Activated naive CD4-positive, alpha-beta T cell treated with anti-CD3 and anti-CD28 coated beads, Interleukin-2, amount 50 U/mL, for 24 hours (primary cell): ENCODE measurements around the gene ACP7.
"Not testable (repeated sequence)": the region's sequence is repeated elsewhere in the genome, so short reads cannot be mapped to it uniquely, and the experiment has no call there.

Experiments used
- H3K27ac Mint-ChIP-seq: one replicate; pipeline ENCODE4 v1.8.0; 2021; ENCODE audit warnings: mild to moderate bottlenecking, mixed read lengths
- H3K27me3 Mint-ChIP-seq: one replicate; pipeline ENCODE4 v1.8.0; 2021; ENCODE audit warnings: mixed read lengths
- H3K36me3 Mint-ChIP-seq: one replicate; pipeline ENCODE4 v1.8.0; 2021; ENCODE audit warnings: mixed read lengths
- H3K4me1 Mint-ChIP-seq: one replicate; pipeline ENCODE4 v1.8.0; 2021; ENCODE audit warnings: mixed read lengths
- H3K4me3 Mint-ChIP-seq: one replicate; pipeline ENCODE4 v1.8.0; 2021; ENCODE audit warnings: mild to moderate bottlenecking, mixed read lengths
- H3K9me3 Mint-ChIP-seq: one replicate; pipeline ENCODE4 v1.8.0; 2021; ENCODE audit warnings: mixed read lengths

Gene ACP7

GRCh38 chr19:39143757-39144289, 59.7 kb downstream of the ACP7 start:
- H3K4me3 Mint-ChIP-seq, H3K27ac Mint-ChIP-seq, H3K9me3 Mint-ChIP-seq, H3K36me3 Mint-ChIP-seq, H3K27me3 Mint-ChIP-seq: not testable (repeated sequence)
- H3K4me1 Mint-ChIP-seq = peaks cover 33% of the 10 kb centered on the region

- no peak overlapping the region for H3K4me3 Mint-ChIP-seq
- H3K9me3 Mint-ChIP-seq = no peaks in the 10 kb centered on the region
- H3K4me1 Mint-ChIP-seq = peaks cover 33% of the 10 kb centered on the region
- peaks cover 2% of the 10 kb centered on the region for H3K36me3 Mint-ChIP-seq
- H3K27ac Mint-ChIP-seq = no peak overlapping the region
- H3K27me3 Mint-ChIP-seq = no peaks in the 10 kb centered on the region
Measured at GRCh38 chr19:39144290-39145071, 60.3 kb downstream of the ACP7 start.

DNA sequence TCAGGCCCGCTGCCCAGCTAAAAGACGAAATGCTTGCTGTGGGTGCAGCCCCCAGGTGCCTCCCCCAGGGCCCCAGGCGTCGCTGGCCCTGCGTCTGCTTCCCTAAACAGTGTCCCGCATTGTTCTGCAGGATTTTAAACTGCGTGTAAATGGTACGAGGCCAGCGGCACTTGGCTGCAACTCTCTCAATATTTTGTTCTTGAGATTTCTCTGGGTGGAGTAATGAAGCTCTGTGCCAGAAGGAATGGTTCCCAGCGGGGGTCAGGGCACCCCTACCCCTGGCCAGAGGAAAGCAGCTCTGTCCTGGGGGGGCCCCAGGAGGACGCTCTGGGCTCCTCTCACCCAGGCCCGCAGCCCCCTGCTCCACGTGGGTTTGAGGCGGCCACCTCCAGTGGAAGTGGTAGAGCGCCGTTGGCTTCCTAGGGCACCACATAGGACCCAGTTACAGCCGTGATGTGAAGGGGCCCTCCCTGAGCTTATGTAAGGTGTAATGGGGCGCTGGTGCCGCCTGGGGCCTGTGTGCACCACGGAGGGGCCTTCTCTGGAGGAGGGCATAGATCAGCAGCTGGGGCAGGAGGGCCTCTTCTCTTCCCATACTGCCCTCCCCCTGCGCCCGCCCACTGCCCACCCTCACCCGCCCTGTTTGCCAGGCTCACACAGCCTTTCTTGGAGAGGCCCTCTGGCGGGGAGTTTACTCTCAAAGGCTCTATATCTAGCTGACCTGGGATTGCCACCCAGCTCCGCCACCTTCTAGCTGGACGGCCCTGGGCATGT, 61.2 kb downstream of the ACP7 start:
- Mint-ChIP-seq H3K9me3 (no peaks in the 10 kb centered on the region), H3K27me3 (no peaks in the 10 kb centered on the region), H3K27ac (no peak overlapping the region), H3K36me3 (peaks cover 2% of the 10 kb centered on the region), H3K4me3 (no peak overlapping the region), H3K4me1 (peaks cover 33% of the 10 kb centered on the region)

DNA sequence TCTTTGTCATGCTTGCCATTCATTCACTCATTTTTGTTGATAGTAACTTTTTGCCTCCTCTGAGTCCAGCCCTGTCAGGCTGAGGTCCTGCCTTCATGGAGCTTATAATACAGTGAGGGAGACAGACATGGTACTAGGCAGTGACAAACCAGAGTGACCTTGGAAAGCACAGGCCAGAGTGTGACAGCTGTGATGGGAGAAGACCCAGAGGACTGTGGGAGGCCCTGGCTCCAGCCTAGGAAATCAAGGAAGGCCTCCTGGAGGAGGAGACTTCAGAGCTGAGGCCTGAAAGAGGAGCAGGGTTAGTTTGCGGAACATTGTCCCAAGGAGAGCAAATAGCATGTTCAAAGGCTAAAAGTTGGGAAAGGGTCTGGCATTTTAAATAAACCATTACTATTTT, 61.9 kb downstream of the ACP7 start:
- no peak overlapping the region for H3K27ac Mint-ChIP-seq
- peaks cover 2% of the 10 kb centered on the region for H3K36me3 Mint-ChIP-seq
- H3K4me3 Mint-ChIP-seq = no peak overlapping the region
- H3K4me1 Mint-ChIP-seq = peaks cover 35% of the 10 kb centered on the region
- no peaks in the 10 kb centered on the region for H3K9me3 Mint-ChIP-seq
- H3K27me3 Mint-ChIP-seq = no peaks in the 10 kb centered on the region

GRCh38 chr19:39146686-39147450, 62.7 kb downstream of the ACP7 start:
- H3K4me3 Mint-ChIP-seq = no peak overlapping the region
- no peak overlapping the region for H3K27ac Mint-ChIP-seq

DNA sequence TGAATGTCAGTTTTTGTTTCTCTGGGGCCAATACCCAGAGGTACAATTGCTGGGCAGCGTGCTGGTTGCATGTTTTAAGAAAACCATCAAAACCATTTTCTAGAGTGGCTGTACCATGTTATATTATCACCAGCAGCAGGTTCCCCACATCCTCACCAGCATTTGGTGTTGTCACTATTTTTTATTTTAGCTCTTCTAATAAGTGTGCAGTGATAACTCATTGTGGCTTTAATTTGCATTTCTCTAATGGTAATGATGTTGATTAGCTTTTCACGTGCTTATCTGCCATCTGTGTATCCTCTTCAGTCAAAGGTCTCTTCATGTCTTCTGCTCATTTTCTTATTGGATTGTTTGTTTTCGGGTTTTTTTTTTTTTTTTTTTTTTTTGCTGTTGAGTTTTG, 63.3 kb downstream of the ACP7 start:
- Mint-ChIP-seq H3K27ac (no peak overlapping the region), H3K9me3 (no peaks in the 10 kb centered on the region), H3K4me3 (no peak overlapping the region), H3K4me1 (peaks cover 34% of the 10 kb centered on the region), H3K27me3 (no peaks in the 10 kb centered on the region), H3K36me3 (peaks cover 2% of the 10 kb centered on the region)

More at GRCh38 chr19:39146686-39147450, 62.7 kb downstream of the ACP7 start:
- H3K9me3 Mint-ChIP-seq = no peaks in the 10 kb centered on the region
- peaks cover 2% of the 10 kb centered on the region for H3K36me3 Mint-ChIP-seq
- peaks cover 34% of the 10 kb centered on the region for H3K4me1 Mint-ChIP-seq
- no peaks in the 10 kb centered on the region for H3K27me3 Mint-ChIP-seq

DNA sequence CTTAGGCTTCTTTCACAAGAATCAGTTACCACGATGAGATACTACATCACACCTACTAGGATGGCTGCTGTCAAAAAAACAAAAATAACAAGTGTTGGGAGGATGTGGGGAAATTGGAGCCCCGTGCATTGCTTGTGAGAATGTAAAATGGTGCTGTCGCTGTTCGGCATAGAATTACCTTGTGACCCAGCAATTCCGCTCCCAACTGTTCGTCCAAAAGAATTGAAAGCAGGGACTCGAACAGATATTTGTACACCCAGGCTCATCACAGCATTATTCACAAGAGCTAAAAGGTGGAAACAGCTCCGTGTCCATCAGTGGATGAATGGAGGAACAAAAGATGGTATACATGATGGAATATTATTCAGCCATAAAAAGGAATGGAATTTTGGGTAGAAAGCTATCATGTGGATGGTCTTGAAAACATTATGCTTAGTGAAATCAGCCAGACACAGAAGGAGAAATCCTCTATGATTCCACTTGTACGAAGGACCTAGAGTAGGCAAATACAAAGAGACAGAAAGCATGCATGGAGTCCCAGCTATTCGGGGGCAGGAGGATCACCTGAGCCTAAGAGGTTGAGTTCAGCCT, 64.9 kb downstream of the ACP7 start:
- no peak overlapping the region for H3K4me3 Mint-ChIP-seq
- H3K27ac Mint-ChIP-seq = no peak overlapping the region
- peaks cover 32% of the 10 kb centered on the region for H3K4me1 Mint-ChIP-seq
- H3K9me3 Mint-ChIP-seq = no peaks in the 10 kb centered on the region
- H3K27me3 Mint-ChIP-seq = no peaks in the 10 kb centered on the region
- peaks cover 2% of the 10 kb centered on the region for H3K36me3 Mint-ChIP-seq

DNA sequence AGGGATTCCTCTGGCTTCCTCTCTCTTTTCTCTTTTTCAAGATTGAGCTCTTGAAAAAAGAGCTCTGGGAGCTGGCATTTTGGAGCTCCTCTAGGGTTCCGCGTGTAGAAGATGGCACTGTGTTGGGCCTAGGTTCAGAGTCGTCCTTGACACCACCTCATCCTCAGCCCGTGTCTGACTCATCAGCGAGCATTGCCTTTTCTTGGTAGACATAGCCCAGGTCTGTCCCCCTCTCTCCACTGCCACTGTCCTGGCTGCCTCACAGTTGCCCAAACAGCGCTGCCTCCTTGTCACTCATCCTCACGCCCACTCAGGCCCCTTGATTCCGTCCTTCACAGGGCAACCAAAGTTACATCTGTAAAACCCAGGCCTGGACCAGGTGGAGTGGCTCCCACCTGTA, 66.1 kb downstream of the ACP7 start:
- no peaks in the 10 kb centered on the region for H3K27me3 Mint-ChIP-seq
- peaks cover 27% of the 10 kb centered on the region for H3K4me1 Mint-ChIP-seq
- H3K9me3 Mint-ChIP-seq = no peaks in the 10 kb centered on the region
- H3K4me3 Mint-ChIP-seq = no peak overlapping the region
- H3K27ac Mint-ChIP-seq = no peak overlapping the region
- H3K36me3 Mint-ChIP-seq = peaks cover 2% of the 10 kb centered on the region

- no peak overlapping the region for H3K27ac Mint-ChIP-seq
- H3K9me3 Mint-ChIP-seq = no peaks in the 10 kb centered on the region
- peaks cover 2% of the 10 kb centered on the region for H3K36me3 Mint-ChIP-seq
- no peak overlapping the region for H3K4me3 Mint-ChIP-seq
- no peaks in the 10 kb centered on the region for H3K27me3 Mint-ChIP-seq
- H3K4me1 Mint-ChIP-seq = peaks cover 24% of the 10 kb centered on the region
Measured at GRCh38 chr19:39150807-39151600, 66.8 kb downstream of the ACP7 start.

GRCh38 chr19:39152066-39152465, 67.9 kb downstream of the ACP7 start:
- Mint-ChIP-seq H3K4me3 (no peak overlapping the region), H3K9me3 (no peaks in the 10 kb centered on the region), H3K36me3 (peaks cover 2% of the 10 kb centered on the region), H3K27ac (no peak overlapping the region), H3K4me1 (peaks cover 22% of the 10 kb centered on the region), H3K27me3 (no peaks in the 10 kb centered on the region)

- Mint-ChIP-seq H3K36me3 (no peaks in the 10 kb centered on the region), H3K4me1 (peaks cover 34% of the 10 kb centered on the region), H3K27ac (no peak overlapping the region)
Measured at GRCh38 chr19:39154100-39154628, 70.0 kb downstream of the ACP7 start.

GRCh38 chr19:39154629-39155100, 70.5 kb downstream of the ACP7 start:
- H3K36me3 Mint-ChIP-seq = no peaks in the 10 kb centered on the region
- H3K4me3 Mint-ChIP-seq = no peak overlapping the region
- H3K27me3 Mint-ChIP-seq = no peaks in the 10 kb centered on the region
- H3K4me1 Mint-ChIP-seq = peaks cover 34% of the 10 kb centered on the region
- no peak overlapping the region for H3K27ac Mint-ChIP-seq
- no peaks in the 10 kb centered on the region for H3K9me3 Mint-ChIP-seq

More at GRCh38 chr19:39154100-39154628, 70.0 kb downstream of the ACP7 start:
- Mint-ChIP-seq H3K9me3 (no peaks in the 10 kb centered on the region), H3K27me3 (no peaks in the 10 kb centered on the region), H3K4me3 (no peak overlapping the region)

DNA sequence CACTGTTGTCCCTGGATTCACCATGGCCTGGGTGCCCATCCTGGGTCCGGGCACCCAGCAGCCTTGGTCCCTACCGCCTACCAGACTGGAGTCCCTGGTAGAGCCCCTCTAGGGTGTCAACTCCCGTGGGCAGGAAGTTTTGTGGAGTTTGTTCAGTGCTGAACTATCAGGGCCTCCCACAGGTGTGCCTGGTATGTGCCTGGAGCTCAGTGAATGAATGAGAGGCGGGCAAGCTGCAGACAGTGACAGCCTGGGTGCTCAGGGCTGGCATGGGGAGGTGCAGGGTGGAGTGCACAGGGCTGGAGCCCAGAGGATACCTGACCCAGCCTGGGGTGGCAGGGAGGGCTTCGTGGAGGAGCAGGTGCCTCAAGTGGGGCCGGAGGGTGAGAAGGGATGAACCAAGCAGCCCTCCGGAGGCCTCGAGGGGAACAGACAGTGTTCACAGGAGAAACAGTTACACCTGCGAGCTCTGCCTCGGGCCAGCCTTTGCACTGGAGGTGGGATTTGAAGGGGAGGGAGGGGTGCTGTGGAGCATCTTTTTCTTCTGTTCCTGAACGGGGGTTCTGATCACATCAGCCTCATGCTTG, 71.0 kb downstream of the ACP7 start:
- Mint-ChIP-seq H3K27ac (no peak overlapping the region), H3K27me3 (no peaks in the 10 kb centered on the region), H3K9me3 (no peaks in the 10 kb centered on the region), H3K4me3 (no peak overlapping the region), H3K4me1 (peaks cover 36% of the 10 kb centered on the region), H3K36me3 (no peaks in the 10 kb centered on the region)

DNA sequence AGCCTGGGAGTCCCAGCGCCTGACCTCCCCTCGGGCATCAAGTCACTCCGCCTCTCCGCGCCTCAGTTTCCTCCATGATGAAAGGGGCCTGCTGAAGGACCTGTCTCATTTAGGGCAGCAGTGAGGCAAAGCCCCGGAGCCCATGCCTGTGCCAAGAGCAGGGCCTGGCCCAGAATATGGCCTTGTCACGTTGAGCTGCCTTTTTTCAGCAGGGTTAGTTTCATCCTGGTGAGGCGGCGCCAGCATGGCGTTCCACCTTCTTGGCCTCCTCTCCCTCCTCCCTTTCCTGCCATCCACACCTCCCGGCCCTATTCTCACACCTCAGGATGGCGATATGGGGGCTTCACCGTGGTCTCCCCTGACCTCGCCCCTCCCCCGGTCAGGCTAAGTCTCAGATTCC, 71.6 kb downstream of the ACP7 start:
- no peaks in the 10 kb centered on the region for H3K27me3 Mint-ChIP-seq
- peaks cover 38% of the 10 kb centered on the region for H3K4me1 Mint-ChIP-seq
- no peaks in the 10 kb centered on the region for H3K9me3 Mint-ChIP-seq
- H3K36me3 Mint-ChIP-seq = no peaks in the 10 kb centered on the region
- no peak overlapping the region for H3K4me3 Mint-ChIP-seq
- H3K27ac Mint-ChIP-seq = no peak overlapping the region
